CD4-positive, alpha-beta T cell treated with Interferon gamma for 1 hour (primary cell): ENCODE measurements around the gene RAB3B.

Experiments
- DNase-seq: peaks from one replicate; pipeline ENCODE4 v3.0.0-alpha.2; 2020

RAB3B gene

GRCh38 chr1:51867479-51868232 lies 122.8 kb downstream of the RAB3B start:
- no peak for DNase-seq

GRCh38 chr1:51863384-51863783 lies 127.1 kb downstream of the RAB3B start:
- no peak for DNase-seq

GRCh38 chr1:51861669-51862068 lies 128.8 kb downstream of the RAB3B start:
- DNase-seq = no peak

GRCh38 chr1:51859735-51860134 lies 130.8 kb downstream of the RAB3B start:
- DNase-seq = no peak

GRCh38 chr1:51859333-51859732 lies 131.2 kb downstream of the RAB3B start:
- DNase-seq = no peak

GRCh38 chr1:51858892-51859291 lies 131.6 kb downstream of the RAB3B start:
- DNase-seq = no peak
